OCI-LY7 (cell line): ENCODE results near the gene PRKD3. TPM values are rescaled to one million over a fixed set of nuclear protein-coding genes. Genes with fewer than 3 reads are reported as not detected.

Experiments
- BruUV-seq: library from RNA; stranded (reverse); fragments of 400-500 nt; replicated peaks from 2 replicates; lab custom pipeline; 2021; lab: Mats Ljungman, UMichigan
- CTCF ChIA-PET: fragments of 300-600 bp; sonication (Branson Sonifier 250); formaldehyde crosslinking; loops from one replicate; lab custom pipeline; 2022; ENCODE audit warnings: antibody characterized with exemption; ENCODE audit not compliant: unreplicated experiment; lab: Charles Lee
- POLR2A ChIA-PET: fragments of 300-600 bp; sonication (Branson Sonifier 250); formaldehyde crosslinking; loops from one replicate; lab custom pipeline; 2022; ENCODE audit warnings: antibody characterized with exemption; lab: Charles Lee
- DNase-seq: peaks from one replicate; pipeline ENCODE4 v3.0.0-alpha.2; 2015; ENCODE audit warnings: low spot score
- H2AFZ ChIP-seq: fragments of 200-600 bp; sonication (generic), shearing (Covaris generic); 2 replicates; pipeline ENCODE4 v1.6.1; 2014; ENCODE audit warnings: mild to moderate bottlenecking, antibody characterized with exemption, low read length, moderate library complexity
- H3K27ac ChIP-seq: fragments of 200-600 bp; sonication (generic); 2 replicates; pipeline ENCODE4 v1.5.1; 2014; ENCODE audit warnings: mixed run types, low read depth, mild to moderate bottlenecking, moderate library complexity, low read length, inconsistent platforms; ENCODE audit not compliant: poor library complexity, severe bottlenecking
- H3K36me3 ChIP-seq: fragments of 200-600 bp; sonication (generic); 2 replicates; pipeline ENCODE4 v1.6.1; 2014; ENCODE audit warnings: mild to moderate bottlenecking, antibody characterized with exemption, low read length, moderate library complexity, mixed read lengths; ENCODE audit not compliant: insufficient read depth
- H3K4me1 ChIP-seq: fragments of 200-600 bp; sonication (generic); 2 replicates; pipeline ENCODE4 v1.5.1; 2014; ENCODE audit warnings: mild to moderate bottlenecking, low read length; ENCODE audit not compliant: insufficient read depth, poor library complexity, severe bottlenecking
- H3K4me2 ChIP-seq: fragments of 200-600 bp; sonication (generic); 2 replicates; pipeline ENCODE4 v1.6.1; 2014; ENCODE audit warnings: mild to moderate bottlenecking, low read length
- H3K4me3 ChIP-seq: fragments of 200-600 bp; sonication (generic); 2 replicates; pipeline ENCODE4 v1.5.1; 2014; ENCODE audit warnings: mild to moderate bottlenecking, low read depth, low read length; ENCODE audit not compliant: poor library complexity, severe bottlenecking
- H3K79me2 ChIP-seq: fragments of 200-600 bp; sonication (generic); 2 replicates; pipeline ENCODE4 v1.6.1; 2016; ENCODE audit warnings: low read depth, mild to moderate bottlenecking, low read length, moderate library complexity, mixed read lengths; ENCODE audit not compliant: insufficient read depth
- H3K9me2 ChIP-seq: fragments of 200-600 bp; sonication (generic); 2 replicates; pipeline ENCODE4 v1.6.1; 2016; ENCODE audit warnings: mild to moderate bottlenecking, low read length, mixed read lengths; ENCODE audit not compliant: insufficient read depth
- H3K9me3 ChIP-seq: fragments of 200-600 bp; sonication (generic); 2 replicates; pipeline ENCODE4 v1.6.1; 2014; ENCODE audit warnings: mild to moderate bottlenecking, mixed run types, low read length, mixed read lengths
- H4K20me1 ChIP-seq: fragments of 200-600 bp; sonication (generic); 2 replicates; pipeline ENCODE4 v1.6.1; 2014; ENCODE audit warnings: mild to moderate bottlenecking, antibody characterized with exemption, low read length, moderate library complexity, mixed read lengths; ENCODE audit not compliant: insufficient read depth
- CTCF ChIP-seq: fragments of 200-600 bp; sonication (generic); conservative IDR thresholded peaks from 2 replicates; pipeline ENCODE4 v1.5.1; 2014; ENCODE audit warnings: mild to moderate bottlenecking, antibody characterized with exemption, low read length, moderate library complexity, mixed read lengths
- EZH2phosphoT487 ChIP-seq: fragments of 200-600 bp; sonication (generic); IDR thresholded peaks from 2 replicates; pipeline ENCODE4 v1.6.1; 2018; ENCODE audit warnings: low read depth, borderline replicate concordance, mild to moderate bottlenecking, mixed run types, antibody characterized with exemption, low read length, moderate library complexity, mixed read lengths
- intact Hi-C: fragments of 100-400 bp; cut with micrococcal nuclease; formaldehyde crosslinking; loops from one replicate; pipeline ENCODE4 v1.10.0; 2022; ENCODE audit not compliant: unreplicated experiment
- total RNA-seq, 2 experiments: library from RNA; depleted of rRNA in 1 of 2; stranded (reverse); fragments of >200 nt in 1 of 2; shearing (Covaris generic) in 1 of 2; gene quantifications; 2 replicates each; pipeline ENCODE4 v1.2.3, GENCODE V29; 2014 to 2022

PRKD3 gene
- total RNA-seq, 2 experiments from 2014 or later, result 74.3 to 174 TPM

- DNase-seq, result no peak
- Histone ChIP-seq H3K4me2 (peak overlapping the region; percentile 80), H3K36me3 (peaks cover 17% of the 10 kb centered on the region), H3K9me2 (no peaks in the 10 kb centered on the region), H3K27ac (no peak overlapping the region), H3K4me1 (peaks cover 27% of the 10 kb centered on the region), H3K4me3 (no peak overlapping the region), H2AFZ (no peak overlapping the region), H3K9me3 (no peaks in the 10 kb centered on the region), H3K79me2 (peaks cover 21% of the 10 kb centered on the region), H4K20me1 (peaks cover 12% of the 10 kb centered on the region)
- ChIA-PET POLR2A (interaction anchor here (0.6 to 17.9 kb wide), 9 partner anchors 8 to 63 kb away, joined by 3 to 365 read pairs (median 4); no protein-coding TSS in a partner anchor), CTCF (no interaction called here)
- TF ChIP-seq EZH2phosphoT487 (no peak), CTCF (no peak)
- no TSS peak for BruUV-seq
- intact Hi-C loops, result no loop called here
These were observed 2.4 kb upstream of the PRKD3 start for GRCh38 chr2:37326866-37327634.

- POLR2A ChIA-PET, result interaction anchor here (0.6 to 17.9 kb wide), 8 partner anchors 7 to 64 kb away, joined by 3 to 365 read pairs (median 5); no protein-coding TSS in a partner anchor
- H2AFZ ChIP-seq, result no peak overlapping the region
- CTCF ChIA-PET, result interaction anchor here (1.6 kb wide), 1 partner anchor 9 kb away, joined by 4 read pairs; no protein-coding TSS in a partner anchor
These were observed 1.7 kb upstream of the PRKD3 start for GRCh38 chr2:37326285-37326684.

More at GRCh38 chr2:37326285-37326684, 1.7 kb upstream of the PRKD3 start:
- H3K27ac ChIP-seq, result no peak overlapping the region
- peaks cover 19% of the 10 kb centered on the region for H4K20me1 ChIP-seq
- no peaks in the 10 kb centered on the region for H3K9me2 ChIP-seq
- intact Hi-C loops, result no loop called here
- TF ChIP-seq CTCF (no peak), EZH2phosphoT487 (no peak)
- peaks cover 35% of the 10 kb centered on the region for H3K4me1 ChIP-seq
- peaks cover 29% of the 10 kb centered on the region for H3K79me2 ChIP-seq
- no peak overlapping the region for H3K4me3 ChIP-seq
- BruUV-seq, result no TSS peak
- H3K36me3 ChIP-seq, result peaks cover 25% of the 10 kb centered on the region
- DNase-seq, result no peak
- no peaks in the 10 kb centered on the region for H3K9me3 ChIP-seq
- H3K4me2 ChIP-seq, result peak overlapping the region; percentile 80
